A549 (cell line): Measurements from ENCODE around the gene CHKB. TPM values are rescaled to one million over a fixed set of nuclear protein-coding genes. Genes with fewer than 3 reads are reported as not detected.

ENCODE experiments used
- ATAC-seq, 2 experiments: fragments of 200-7000 bp in 1 of 2; fragments of >200 bp in 1 of 2; cut with Nextera tagmentation in 1 of 2; cut with Tn5 transposase in 1 of 2; 3 replicates each; pipeline versions ENCODE4 v1.8.0 to v1.9.1; 2018 to 2020; ENCODE audit warnings: mild to moderate bottlenecking in 1 of 2, moderate library complexity in 1 of 2
- CTCF ChIA-PET: fragments of 300-600 bp; sonication (Branson Sonifier 250); formaldehyde crosslinking; extraction: SDS; loops from one replicate; lab custom pipeline; 2021; ENCODE audit warnings: antibody characterized with exemption, inconsistent platforms; lab: Yijun Ruan, JAX
- POLR2A ChIA-PET: fragments of 350-600 bp; formaldehyde crosslinking; extraction: SDS; loops from one replicate; lab custom pipeline; 2021; ENCODE audit warnings: antibody characterized with exemption, inconsistent platforms; lab: Yijun Ruan, JAX
- DNase-seq, 2 experiments: peaks; one replicate each; pipeline versions ENCODE4 v3.0.0 to v3.0.0-alpha.2; 2011 to 2016; ENCODE audit warnings: low read depth in 1 of 2, low spot score in 1 of 2
- FAIRE-seq: peaks from 2 replicates; lab custom pipeline; 2011; peaks lifted over from hg19 to GRCh38; lab: Jason Lieb, UNC
- H3K27ac ChIP-seq, 2 experiments: fragments of >200 bp; sonication (Bioruptor Twin); formaldehyde crosslinking; 3 replicates each; pipeline ENCODE4 v1.5.1; 2016 to 2017
- H3K4me1 ChIP-seq: fragments of >200 bp; sonication (Bioruptor Twin); formaldehyde crosslinking; 3 replicates; pipeline ENCODE4 v1.6.1; 2016
- H3K4me2 ChIP-seq: fragments of >200 bp; sonication (Bioruptor Twin); formaldehyde crosslinking; 3 replicates; pipeline ENCODE4 v1.6.1; 2016
- H3K4me3 ChIP-seq: fragments of >200 bp; sonication (Bioruptor Twin); formaldehyde crosslinking; 3 replicates; pipeline ENCODE4 v1.5.1; 2016
- H3K9me3 ChIP-seq: fragments of >200 bp; sonication (Bioruptor Twin); formaldehyde crosslinking; 3 replicates; pipeline ENCODE4 v1.6.1; 2016
- EP300 ChIP-seq, 2 experiments: fragments of >200 bp; sonication (Bioruptor Twin); formaldehyde crosslinking; IDR thresholded peaks; 2 replicates in 1 of 2; 3 replicates in 1 of 2; pipeline ENCODE4 v1.6.1; 2016 to 2017
- FOSB ChIP-seq: fragments of 250-450 bp; sonication (Bioruptor Pico); IDR thresholded peaks from 2 replicates; pipeline ENCODE4 v1.5.0; 2020; ENCODE audit warnings: mild to moderate bottlenecking, moderate library complexity
- FOSL2 ChIP-seq, 2 experiments: fragments of 450-650 bp in 1 of 2; fragments of >200 bp in 1 of 2; sonication (Bioruptor Twin) in 1 of 2; formaldehyde crosslinking; IDR thresholded peaks; 2 replicates each; pipeline versions ENCODE4 v1.5.0 to v1.6.1; 2016 to 2020; ENCODE audit warnings: mild to moderate bottlenecking in 1 of 2, moderate library complexity in 1 of 2
- HEYL ChIP-seq: fragments of 250-450 bp; sonication (Bioruptor Pico); IDR thresholded peaks from 2 replicates; pipeline ENCODE4 v1.8.0; 2021; ENCODE audit warnings: mild to moderate bottlenecking, moderate library complexity
- HOXB13 ChIP-seq: fragments of 250-450 bp; sonication (Bioruptor Pico); IDR thresholded peaks from 2 replicates; pipeline ENCODE4 v1.5.0; 2020; ENCODE audit warnings: low read depth, mild to moderate bottlenecking, moderate library complexity
- JUN ChIP-seq, 2 experiments: fragments of >200 bp; sonication (Bioruptor Twin); formaldehyde crosslinking; IDR thresholded peaks; 2 replicates in 1 of 2; 3 replicates in 1 of 2; pipeline ENCODE4 v1.6.1; 2016 to 2017
- JUNB ChIP-seq: fragments of >200 bp; sonication (Bioruptor Twin); formaldehyde crosslinking; IDR thresholded peaks from 2 replicates; pipeline ENCODE4 v1.6.1; 2016
- KDM1A ChIP-seq: fragments of 200-600 bp; sonication (generic); IDR thresholded peaks from 2 replicates; pipeline ENCODE4 v1.6.1; 2016; ENCODE audit warnings: low read depth, mild to moderate bottlenecking
- MAZ ChIP-seq: fragments of 150-350 bp; IDR thresholded peaks from 2 replicates; pipeline ENCODE4 v1.6.1; 2014; ENCODE audit warnings: antibody characterized with exemption, low read depth, low read length, borderline replicate concordance
- POLR2A ChIP-seq: IDR thresholded peaks from 2 replicates; pipeline ENCODE4 v1.6.1; 2012; ENCODE audit warnings: mild to moderate bottlenecking, low read length
- POLR2AphosphoS2 ChIP-seq: conservative IDR thresholded peaks from 2 replicates; pipeline ENCODE4 v1.6.1; 2012; ENCODE audit warnings: low read length, improper control_type of control experiment, inconsistent platforms
- RAD21 ChIP-seq, 2 experiments: fragments of >200 bp in 1 of 2; sonication (Bioruptor Twin) in 1 of 2; formaldehyde crosslinking in 1 of 2; IDR thresholded peaks in 1 of 2; conservative IDR thresholded peaks in 1 of 2; 2 replicates in 1 of 2; 3 replicates in 1 of 2; pipeline ENCODE4 v1.6.1; 2012 to 2018; ENCODE audit warnings: inconsistent platforms in 1 of 2
- RARB ChIP-seq: fragments of 250-450 bp; sonication (Bioruptor Pico); IDR thresholded peaks from 2 replicates; pipeline ENCODE4 v1.8.0; 2021; ENCODE audit warnings: mild to moderate bottlenecking, moderate library complexity
- RCOR1 ChIP-seq: fragments of 150-350 bp; IDR thresholded peaks from 2 replicates; pipeline ENCODE4 v1.6.1; 2014; ENCODE audit warnings: antibody characterized with exemption, low read length, low read depth
- SREBF2 ChIP-seq: fragments of 450-650 bp; IDR thresholded peaks from 2 replicates; pipeline ENCODE4 v1.6.1; 2014; ENCODE audit warnings: mild to moderate bottlenecking, moderate library complexity
- TFCP2L1 ChIP-seq: fragments of 250-450 bp; sonication (Bioruptor Pico); IDR thresholded peaks from 2 replicates; pipeline ENCODE4 v1.5.0; 2021; ENCODE audit warnings: mild to moderate bottlenecking
- ZNF302 ChIP-seq: fragments of 250-450 bp; sonication (Bioruptor Pico); IDR thresholded peaks from 2 replicates; pipeline ENCODE4 v1.9.0; 2021; ENCODE audit warnings: inconsistent platforms, mild to moderate bottlenecking, moderate library complexity
- WGBS: methylation state at CpG from one replicate; pipeline ENCODE4 v1.1.6; 2017; ENCODE audit errors: missing lambda C conversion rate; 5-methylcytosine and 5-hydroxymethylcytosine counted together
- polyA plus RNA-seq, 4 experiments: library from polyadenylated mRNA; depleted of rRNA in 3 of 4; stranded (reverse); fragments of >200 nt; fragmentation: RNase III in 1 of 4; extraction: RNeasy Plus Mini Kit Qiagen cat#74134 plus additional on column Dnase treatment in 1 of 4; gene quantifications; 2 replicates in 3 of 4; 3 replicates in 1 of 4; pipeline ENCODE4 v1.2.3, GENCODE V29; 2011 to 2017
- TF ChIP-seq, protein P1 (sequence below): fragments of >200 bp; sonication (Bioruptor Twin); formaldehyde crosslinking; IDR thresholded peaks from 2 replicates; pipeline ENCODE4 v1.6.1; 2016
- TF ChIP-seq, protein P2 (sequence below): IDR thresholded peaks from 2 replicates; pipeline ENCODE4 v1.6.1; 2012
- TF ChIP-seq, protein P3 (sequence below): fragments of 200-600 bp; sonication (generic); IDR thresholded peaks from 2 replicates; pipeline ENCODE4 v1.6.1; 2016; ENCODE audit warnings: antibody characterized with exemption, mild to moderate bottlenecking, moderate library complexity

Gene CHKB
- polyA plus RNA-seq, 2 of the 4 experiments (the other 2 are of a cell fraction) = 16.4 to 25.8 TPM

DNA sequence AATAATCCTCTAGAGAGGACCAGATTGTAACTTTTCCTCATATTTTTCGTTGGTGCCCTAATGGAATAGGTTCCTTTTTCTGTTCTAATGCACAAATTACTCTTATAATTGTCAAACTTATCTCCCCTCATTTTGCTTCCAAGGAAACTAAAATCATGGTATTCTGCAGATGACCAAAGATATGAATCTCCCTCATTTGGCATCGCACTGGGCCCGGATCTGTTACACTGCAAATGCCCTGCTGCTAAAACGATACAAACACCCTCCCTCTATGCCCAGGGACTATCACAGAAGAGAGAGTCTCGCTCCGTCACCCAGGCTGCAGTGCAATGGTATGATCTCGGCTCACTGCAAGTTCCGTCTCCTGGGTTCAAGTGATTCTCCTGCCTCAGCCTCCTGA, 29.3 kb downstream of the CHKB start (continued):
- no peak for TF ChIP-seq RCOR1
- TF ChIP-seq, all 56 proteins: peak for 0

DNA sequence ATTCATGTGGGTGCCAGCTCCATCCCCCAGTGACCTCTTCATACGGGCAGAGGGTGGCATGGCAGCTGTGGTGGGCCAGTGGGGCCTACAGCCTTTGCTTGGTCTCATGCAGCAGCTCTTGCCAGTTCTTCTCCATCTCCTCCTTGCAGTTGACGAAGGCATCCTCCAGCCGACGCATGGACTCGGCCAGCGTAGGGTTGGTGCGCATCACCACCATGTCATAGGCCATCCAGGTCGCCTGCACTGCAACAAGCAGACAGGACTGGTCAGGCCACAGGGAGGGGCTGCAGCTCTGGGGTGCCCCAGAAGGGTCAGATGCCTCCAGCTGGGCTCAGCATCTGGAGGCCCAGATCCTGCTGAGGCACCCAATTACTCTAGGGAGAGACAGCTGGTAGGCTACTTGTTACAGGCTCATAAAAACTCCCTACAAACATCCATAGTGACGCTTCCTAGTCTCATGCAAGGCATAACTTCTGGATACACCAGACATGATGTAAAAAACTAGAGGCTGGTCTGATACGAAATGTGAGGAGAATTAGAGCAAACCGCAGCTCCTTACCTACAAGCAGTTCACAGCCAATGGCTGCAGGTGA, 31.4 kb downstream of the CHKB start:
- no peak for ATAC-seq
- FAIRE-seq = no peak
- no peak for TF ChIP-seq KDM1A
- TF ChIP-seq MAZ = no peak
- no peak for TF ChIP-seq HOXB13 (CRISPR knock-in tag)
- TF ChIP-seq EP300 (IDR thresholded peaks at IDR 0.05) = no peak
- Histone ChIP-seq H3K27ac (no peak overlapping the region), H3K4me1 (no peaks in the 10 kb centered on the region; the same call in 1 of the 3 replicates), H3K4me3 (no peak overlapping the region), H3K4me2 (no peak overlapping the region), H3K9me3 (no peaks in the 10 kb centered on the region)
- no peak for DNase-seq
- CTCF ChIA-PET = interaction anchor here (0.9 to 2.9 kb wide), 4 partner anchors 9 to 26 kb away, joined by 3 to 13 read pairs (median 5); partner anchors contain the start of genes SCO2 and SYCE3
- WGBS = 85% methylated on average over 8 of the region's 11 CpGs
- POLR2A ChIA-PET = no interaction called here

DNA sequence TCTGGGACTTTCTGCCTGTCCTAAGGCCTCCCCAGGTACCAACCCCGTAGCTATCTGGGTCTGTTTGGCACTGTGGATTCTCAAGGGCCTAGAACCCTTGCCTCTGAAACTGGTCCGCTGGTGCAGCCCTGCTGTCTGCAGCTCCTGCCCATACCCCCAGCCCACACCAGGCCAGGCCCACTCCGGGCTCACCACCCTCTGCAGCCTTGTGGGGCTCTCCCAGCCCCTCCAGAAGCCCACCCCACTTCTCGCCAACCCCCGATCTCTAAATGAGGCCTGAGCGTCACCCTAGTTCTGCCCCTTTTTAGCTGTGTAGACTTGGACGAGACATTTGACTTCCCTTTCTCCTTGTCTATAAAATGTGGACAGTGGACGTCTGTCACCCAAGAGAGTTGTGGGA, 32.3 kb downstream of the CHKB start:
- no peak overlapping the region for H3K4me3 ChIP-seq
- DNase-seq (no peak), FAIRE-seq (no peak), ATAC-seq (no peak)
- 76% methylated on average over 7 of the region's 8 CpGs for WGBS
- TF ChIP-seq ZNF302 (CRISPR knock-in tag) (no peak), JUN (IDR thresholded peaks at IDR 0.05) (no peak), RARB (CRISPR knock-in tag) (no peak), JUNB (no peak), POLR2A (no peak), FOSB (CRISPR knock-in tag) (no peak), RAD21 (conservative IDR thresholded peaks at IDR 0.05 in 1 of 2, IDR thresholded peaks at IDR 0.05 in 1 of 2) (no peak), MAZ (no peak), FOSL2 (IDR thresholded peaks at IDR 0.05) (no peak), FOSL2 (CRISPR knock-in tag; IDR thresholded peaks at IDR 0.05) (no peak), SREBF2 (no peak), POLR2AphosphoS2 (no peak), TFCP2L1 (CRISPR knock-in tag) (no peak), HEYL (CRISPR knock-in tag) (no peak)
- TF ChIP-seq, protein P1, sequence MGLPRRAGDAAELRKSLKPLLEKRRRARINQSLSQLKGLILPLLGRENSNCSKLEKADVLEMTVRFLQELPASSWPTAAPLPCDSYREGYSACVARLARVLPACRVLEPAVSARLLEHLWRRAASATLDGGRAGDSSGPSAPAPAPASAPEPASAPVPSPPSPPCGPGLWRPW = no peak
- TF ChIP-seq, protein P2, sequence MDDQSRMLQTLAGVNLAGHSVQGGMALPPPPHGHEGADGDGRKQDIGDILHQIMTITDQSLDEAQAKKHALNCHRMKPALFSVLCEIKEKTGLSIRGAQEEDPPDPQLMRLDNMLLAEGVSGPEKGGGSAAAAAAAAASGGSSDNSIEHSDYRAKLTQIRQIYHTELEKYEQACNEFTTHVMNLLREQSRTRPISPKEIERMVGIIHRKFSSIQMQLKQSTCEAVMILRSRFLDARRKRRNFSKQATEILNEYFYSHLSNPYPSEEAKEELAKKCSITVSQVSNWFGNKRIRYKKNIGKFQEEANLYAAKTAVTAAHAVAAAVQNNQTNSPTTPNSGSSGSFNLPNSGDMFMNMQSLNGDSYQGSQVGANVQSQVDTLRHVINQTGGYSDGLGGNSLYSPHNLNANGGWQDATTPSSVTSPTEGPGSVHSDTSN = no peak
- TF ChIP-seq, protein P3, sequence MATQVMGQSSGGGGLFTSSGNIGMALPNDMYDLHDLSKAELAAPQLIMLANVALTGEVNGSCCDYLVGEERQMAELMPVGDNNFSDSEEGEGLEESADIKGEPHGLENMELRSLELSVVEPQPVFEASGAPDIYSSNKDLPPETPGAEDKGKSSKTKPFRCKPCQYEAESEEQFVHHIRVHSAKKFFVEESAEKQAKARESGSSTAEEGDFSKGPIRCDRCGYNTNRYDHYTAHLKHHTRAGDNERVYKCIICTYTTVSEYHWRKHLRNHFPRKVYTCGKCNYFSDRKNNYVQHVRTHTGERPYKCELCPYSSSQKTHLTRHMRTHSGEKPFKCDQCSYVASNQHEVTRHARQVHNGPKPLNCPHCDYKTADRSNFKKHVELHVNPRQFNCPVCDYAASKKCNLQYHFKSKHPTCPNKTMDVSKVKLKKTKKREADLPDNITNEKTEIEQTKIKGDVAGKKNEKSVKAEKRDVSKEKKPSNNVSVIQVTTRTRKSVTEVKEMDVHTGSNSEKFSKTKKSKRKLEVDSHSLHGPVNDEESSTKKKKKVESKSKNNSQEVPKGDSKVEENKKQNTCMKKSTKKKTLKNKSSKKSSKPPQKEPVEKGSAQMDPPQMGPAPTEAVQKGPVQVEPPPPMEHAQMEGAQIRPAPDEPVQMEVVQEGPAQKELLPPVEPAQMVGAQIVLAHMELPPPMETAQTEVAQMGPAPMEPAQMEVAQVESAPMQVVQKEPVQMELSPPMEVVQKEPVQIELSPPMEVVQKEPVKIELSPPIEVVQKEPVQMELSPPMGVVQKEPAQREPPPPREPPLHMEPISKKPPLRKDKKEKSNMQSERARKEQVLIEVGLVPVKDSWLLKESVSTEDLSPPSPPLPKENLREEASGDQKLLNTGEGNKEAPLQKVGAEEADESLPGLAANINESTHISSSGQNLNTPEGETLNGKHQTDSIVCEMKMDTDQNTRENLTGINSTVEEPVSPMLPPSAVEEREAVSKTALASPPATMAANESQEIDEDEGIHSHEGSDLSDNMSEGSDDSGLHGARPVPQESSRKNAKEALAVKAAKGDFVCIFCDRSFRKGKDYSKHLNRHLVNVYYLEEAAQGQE = no peak
- no peak overlapping the region for H3K27ac ChIP-seq
- CTCF ChIA-PET = interaction anchor here (0.9 to 2.9 kb wide), 4 partner anchors 10 to 25 kb away, joined by 3 to 13 read pairs (median 5); partner anchors contain the start of genes SCO2 and SYCE3
- POLR2A ChIA-PET = interaction anchor here (0.9 kb wide), 1 partner anchor 21 kb away, joined by 3 read pairs; the partner anchor contains the start of gene TYMP
- no peak overlapping the region for H3K4me2 ChIP-seq
- H3K4me1 ChIP-seq = peaks cover 8% of the 10 kb centered on the region
- H3K9me3 ChIP-seq = no peaks in the 10 kb centered on the region
